ES-I3 (cell line): ENCODE data around the gene C4orf51.

ENCODE experiments used
- H3K36me3 ChIP-seq: 2 replicates; pipeline ENCODE4 v1.6.1; 2013; ENCODE audit warnings: mild to moderate bottlenecking, low read length, control low read depth, moderate library complexity; ENCODE audit not compliant: insufficient read depth
- H3K4me1 ChIP-seq: 2 replicates; pipeline ENCODE4 v1.6.1; 2013; ENCODE audit warnings: mild to moderate bottlenecking, control low read depth, low read length; ENCODE audit not compliant: insufficient read depth
- H3K9ac ChIP-seq: 2 replicates; pipeline ENCODE4 v1.6.1; 2013; ENCODE audit warnings: low read depth, mild to moderate bottlenecking, low read length, moderate library complexity
- H3K9me3 ChIP-seq: 2 replicates; pipeline ENCODE4 v1.6.1; 2013; ENCODE audit warnings: mild to moderate bottlenecking, low read length, moderate library complexity; ENCODE audit not compliant: control insufficient read depth, insufficient read depth

The C4orf51 gene

GRCh38 chr4:145743641-145744040, 63.7 kb downstream of the C4orf51 start:
- Histone ChIP-seq H3K4me1 (no peaks in the 10 kb centered on the region), H3K9ac (no peak overlapping the region), H3K9me3 (no peaks in the 10 kb centered on the region), H3K36me3 (peaks cover 3% of the 10 kb centered on the region)

GRCh38 chr4:145755802-145756201, 75.9 kb downstream of the C4orf51 start:
- Histone ChIP-seq H3K4me1 (no peaks in the 10 kb centered on the region), H3K9ac (no peak overlapping the region), H3K36me3 (peaks cover 10% of the 10 kb centered on the region), H3K9me3 (no peaks in the 10 kb centered on the region)

GRCh38 chr4:145756244-145756643, 76.3 kb downstream of the C4orf51 start:
- H3K9me3 ChIP-seq = no peaks in the 10 kb centered on the region
- H3K36me3 ChIP-seq = peaks cover 10% of the 10 kb centered on the region
- H3K4me1 ChIP-seq = no peaks in the 10 kb centered on the region
- no peak overlapping the region for H3K9ac ChIP-seq

GRCh38 chr4:145757188-145757587, 77.2 kb downstream of the C4orf51 start:
- Histone ChIP-seq H3K9ac (no peak overlapping the region), H3K36me3 (peaks cover 12% of the 10 kb centered on the region), H3K4me1 (no peaks in the 10 kb centered on the region), H3K9me3 (no peaks in the 10 kb centered on the region)

GRCh38 chr4:145760176-145760575, 80.2 kb downstream of the C4orf51 start:
- Histone ChIP-seq H3K36me3 (peaks cover 30% of the 10 kb centered on the region), H3K9ac (no peak overlapping the region), H3K4me1 (no peaks in the 10 kb centered on the region), H3K9me3 (no peaks in the 10 kb centered on the region)

GRCh38 chr4:145760961-145761929, 81.3 kb downstream of the C4orf51 start:
- Histone ChIP-seq H3K9ac (no peak overlapping the region), H3K9me3 (no peaks in the 10 kb centered on the region), H3K36me3 (peaks cover 30% of the 10 kb centered on the region), H3K4me1 (no peaks in the 10 kb centered on the region)

- Histone ChIP-seq H3K4me1 (no peaks in the 10 kb centered on the region), H3K9ac (no peak overlapping the region), H3K36me3 (peaks cover 34% of the 10 kb centered on the region), H3K9me3 (no peaks in the 10 kb centered on the region)
Observed at GRCh38 chr4:145762719-145763118, 82.8 kb downstream of the C4orf51 start.

- Histone ChIP-seq H3K9me3 (no peaks in the 10 kb centered on the region), H3K4me1 (no peaks in the 10 kb centered on the region), H3K9ac (no peak overlapping the region), H3K36me3 (peaks cover 34% of the 10 kb centered on the region)
Observed at GRCh38 chr4:145763399-145763798, 83.5 kb downstream of the C4orf51 start.

GRCh38 chr4:145766273-145766672, 86.3 kb downstream of the C4orf51 start:
- Histone ChIP-seq H3K36me3 (peaks cover 26% of the 10 kb centered on the region), H3K9ac (no peak overlapping the region), H3K9me3 (no peaks in the 10 kb centered on the region), H3K4me1 (no peaks in the 10 kb centered on the region)

GRCh38 chr4:145769450-145770037, 89.6 kb downstream of the C4orf51 start:
- Histone ChIP-seq H3K4me1 (no peaks in the 10 kb centered on the region), H3K9me3 (no peaks in the 10 kb centered on the region), H3K9ac (no peak overlapping the region), H3K36me3 (peaks cover 24% of the 10 kb centered on the region)

DNA sequence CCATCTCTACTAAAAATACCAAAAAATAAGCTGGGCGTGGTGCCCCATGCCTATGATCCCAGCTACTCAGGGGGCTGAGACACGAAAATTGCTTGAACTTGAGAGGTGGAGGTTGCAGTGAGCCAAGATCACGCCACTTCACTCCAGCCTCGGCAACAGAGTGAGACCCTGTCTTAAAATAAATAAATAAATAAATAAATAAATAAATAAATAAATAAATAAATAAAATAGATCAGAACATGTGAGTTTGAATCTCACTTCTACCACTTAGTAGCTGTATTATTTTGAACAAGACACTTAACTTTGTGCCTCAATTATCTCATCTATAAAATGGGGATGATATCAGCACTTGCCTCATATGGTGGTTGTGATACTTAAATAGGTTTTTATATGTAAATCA, 90.2 kb downstream of the C4orf51 start:
- no peak overlapping the region for H3K9ac ChIP-seq

GRCh38 chr4:145772347-145772746, 92.4 kb downstream of the C4orf51 start:
- no peak overlapping the region for H3K9ac ChIP-seq
- peaks cover 30% of the 10 kb centered on the region for H3K36me3 ChIP-seq
- no peaks in the 10 kb centered on the region for H3K4me1 ChIP-seq
- no peaks in the 10 kb centered on the region for H3K9me3 ChIP-seq

More for the DNA sequence above, 90.2 kb downstream of the C4orf51 start:
- Histone ChIP-seq H3K9me3 (no peaks in the 10 kb centered on the region), H3K4me1 (no peaks in the 10 kb centered on the region), H3K36me3 (peaks cover 27% of the 10 kb centered on the region)

- Histone ChIP-seq H3K9me3 (no peaks in the 10 kb centered on the region), H3K36me3 (peaks cover 29% of the 10 kb centered on the region), H3K4me1 (peaks cover under 1% of the 10 kb centered on the region; the same call in 1 of the 2 replicates), H3K9ac (no peak overlapping the region)
Observed at GRCh38 chr4:145773581-145774234, 93.8 kb downstream of the C4orf51 start.

- peaks cover 8% of the 10 kb centered on the region for H3K4me1 ChIP-seq
- H3K9ac ChIP-seq = no peak overlapping the region
- H3K36me3 ChIP-seq = peaks cover 29% of the 10 kb centered on the region
- H3K9me3 ChIP-seq = no peaks in the 10 kb centered on the region
Observed at GRCh38 chr4:145774473-145774872, 94.5 kb downstream of the C4orf51 start.
